Colon (tissue), 2 donors: ENCODE data around the gene GRN.
"Not testable (repeated sequence)": the region's sequence is repeated elsewhere in the genome, so short reads cannot be mapped to it uniquely, and the experiment has no call there.

Experiments
- FAIRE-seq: peaks from 2 replicates; lab custom pipeline; 2012; peaks lifted over from hg19 to GRCh38; lab: Jason Lieb, UNC
- donor health status: control.
- donor health status: control.

The GRN gene

DNA sequence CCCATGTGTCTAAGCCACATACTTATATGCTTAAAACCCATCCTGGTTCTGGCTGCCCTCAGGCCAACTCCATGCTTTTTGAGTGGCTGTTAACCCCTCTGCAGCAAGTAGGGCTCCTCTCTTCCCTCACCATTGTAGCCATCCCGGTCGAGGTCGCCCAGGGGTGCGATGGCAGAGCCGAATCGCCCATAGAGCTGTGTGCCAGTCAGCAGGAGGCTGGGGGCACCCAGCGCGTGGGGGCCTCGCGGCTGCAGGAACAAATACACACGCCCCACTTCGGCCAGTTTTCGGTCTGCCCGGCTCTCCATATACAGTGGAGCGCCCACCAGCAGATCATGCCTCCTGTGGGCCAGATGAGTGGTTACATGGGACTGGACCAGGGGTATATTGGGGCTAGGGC lies 38.3 kb downstream of the GRN start:
- FAIRE-seq = no peak

DNA sequence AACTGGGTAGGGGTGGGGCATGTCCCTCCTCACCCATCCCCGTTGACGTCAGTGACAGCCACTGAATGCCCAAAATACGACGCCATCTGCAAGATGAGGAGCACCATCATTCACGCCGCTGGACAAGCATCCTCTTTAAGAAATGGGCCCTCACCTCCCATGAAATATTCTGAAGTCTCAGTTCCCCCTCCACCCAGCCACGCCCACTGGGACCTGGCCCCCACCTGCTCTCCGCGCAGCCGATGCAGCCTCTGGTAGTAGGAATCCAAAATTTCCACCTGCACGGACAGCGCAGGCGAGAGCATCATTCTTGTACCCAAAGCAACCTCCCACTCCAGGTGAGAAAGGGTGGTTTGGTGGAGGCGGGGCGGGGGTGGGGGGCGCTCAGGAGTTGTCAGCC lies 38.8 kb downstream of the GRN start:
- FAIRE-seq = no peak

DNA sequence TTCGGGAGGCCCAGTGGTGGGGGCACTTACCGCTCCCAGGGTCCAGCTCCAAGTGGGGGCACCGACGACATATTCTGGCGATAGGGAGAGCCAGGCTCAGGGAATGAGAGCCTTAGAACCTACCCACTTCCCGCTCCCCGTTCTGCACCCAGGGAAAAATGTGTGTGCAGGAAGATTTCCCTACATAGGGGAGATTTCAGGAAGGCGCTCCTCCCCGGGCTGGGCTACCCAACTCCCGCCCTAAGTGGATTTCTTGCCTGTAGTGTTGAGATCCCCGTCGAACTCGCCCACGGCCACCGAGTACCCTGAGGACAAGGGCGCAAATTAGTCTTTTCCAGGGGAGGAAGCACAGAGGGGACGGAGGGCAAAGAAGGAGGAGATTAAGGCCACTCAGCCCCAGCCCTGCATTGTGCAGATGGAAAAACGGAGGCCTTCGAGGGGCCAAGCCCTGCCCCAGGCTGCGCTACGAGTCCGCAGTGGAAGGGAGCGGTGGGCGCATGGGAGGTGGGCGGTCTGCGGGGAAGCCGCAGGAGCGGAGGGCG lies 39.2 kb downstream of the GRN start:
- FAIRE-seq = no peak

DNA sequence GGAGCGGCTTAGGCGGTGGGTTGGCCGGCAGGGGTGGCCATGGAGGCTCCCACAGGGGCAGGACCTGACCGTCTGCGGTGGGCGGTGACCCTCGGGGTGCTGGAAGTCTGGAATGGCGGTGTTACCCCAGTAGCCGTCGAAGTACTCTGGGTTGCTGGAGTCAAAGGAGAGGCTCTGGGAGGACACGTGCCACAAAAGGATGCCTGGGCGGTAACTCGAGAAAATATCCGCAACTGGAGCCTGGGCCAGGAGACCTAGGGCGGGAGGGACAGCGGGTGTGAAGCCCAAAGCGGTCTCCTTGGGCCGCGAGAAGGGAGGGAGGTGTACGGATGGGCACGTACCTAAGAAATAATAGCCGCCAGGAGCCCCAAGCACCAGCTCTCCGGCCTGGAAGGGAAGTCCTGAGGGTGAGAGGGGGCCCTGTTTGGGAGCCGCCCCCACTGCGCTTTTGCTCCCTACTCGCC lies 39.8 kb downstream of the GRN start:
- FAIRE-seq = no peak

DNA sequence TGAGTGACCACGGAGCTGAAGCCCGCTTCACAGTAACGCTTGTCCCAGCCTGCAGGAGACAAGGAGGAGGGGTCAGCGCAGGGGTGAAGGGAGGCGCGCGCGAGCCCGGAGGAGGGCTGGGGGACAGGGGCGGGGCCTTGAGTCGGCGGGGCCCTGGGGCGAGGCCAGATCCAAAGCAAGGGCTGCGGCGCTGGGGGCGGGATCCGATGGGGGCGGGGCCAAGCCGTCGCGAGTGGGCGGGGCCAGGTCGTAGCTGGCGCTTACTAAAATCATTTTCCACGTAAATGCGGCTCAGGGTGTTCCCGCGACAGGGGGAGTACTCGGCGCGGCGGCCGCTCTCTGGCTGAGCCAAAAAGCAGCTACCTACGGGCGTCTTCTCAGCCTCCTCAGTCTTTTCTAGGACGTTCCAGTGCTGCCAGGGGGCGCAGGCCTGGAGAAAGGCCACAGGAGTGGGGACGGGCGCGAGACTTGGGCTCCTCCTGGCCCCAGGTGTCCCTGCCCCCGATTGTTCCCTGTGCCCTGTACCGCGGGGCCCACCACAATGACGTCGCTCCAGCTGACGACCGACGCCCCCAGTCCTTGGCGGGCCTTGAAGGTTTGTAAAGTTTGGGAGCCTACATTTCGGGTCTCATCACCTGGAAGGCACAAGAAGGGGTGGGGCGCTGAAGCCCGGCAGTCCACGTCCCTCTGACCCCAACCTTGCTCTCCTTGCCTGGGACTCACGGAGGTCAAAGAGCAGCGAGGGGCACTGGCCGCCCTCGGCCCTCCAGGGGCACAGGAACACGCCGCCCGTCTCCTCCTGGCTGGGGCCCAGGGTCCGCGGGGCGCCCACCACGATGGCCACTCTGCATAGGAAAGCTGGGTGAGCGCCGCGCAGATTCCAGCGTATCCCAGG lies 40.4 kb downstream of the GRN start:
- no peak for FAIRE-seq

DNA sequence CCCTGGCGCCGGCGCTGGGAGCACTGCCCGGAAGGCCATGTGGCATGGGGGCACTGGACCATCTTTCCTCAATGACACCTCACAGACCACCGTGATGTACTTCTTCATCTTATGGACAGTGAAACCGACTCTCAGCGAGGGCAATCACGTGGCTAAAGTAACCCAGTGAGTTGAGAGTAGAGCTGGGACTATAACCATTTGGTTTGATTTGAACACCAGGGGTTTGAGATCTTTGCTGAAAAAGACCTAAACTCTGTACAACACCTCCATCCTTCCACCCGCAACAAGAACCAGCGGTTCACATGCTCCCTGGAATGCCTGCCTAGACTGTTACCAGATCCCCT lies 41.1 kb downstream of the GRN start:
- FAIRE-seq = no peak

DNA sequence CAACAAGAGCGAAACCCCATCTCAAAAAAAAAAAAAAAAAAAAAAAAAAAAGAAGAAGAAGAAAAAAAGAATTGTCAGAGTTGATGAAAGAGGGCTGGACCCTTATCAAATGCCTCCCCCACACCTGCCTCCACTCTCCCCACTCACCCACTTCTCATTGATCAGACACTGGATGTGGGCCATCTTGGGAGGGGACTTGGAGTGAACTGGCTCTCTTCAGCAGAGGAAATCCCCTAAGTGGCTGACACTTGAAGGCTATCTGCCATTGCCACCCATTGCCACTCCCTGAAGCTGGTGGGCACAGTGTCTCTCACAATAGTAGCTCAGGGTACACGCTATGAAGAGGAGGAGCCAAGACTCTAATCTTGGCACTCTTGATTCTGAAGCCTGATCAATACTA lies 42.7 kb downstream of the GRN start:
- FAIRE-seq = no peak

DNA sequence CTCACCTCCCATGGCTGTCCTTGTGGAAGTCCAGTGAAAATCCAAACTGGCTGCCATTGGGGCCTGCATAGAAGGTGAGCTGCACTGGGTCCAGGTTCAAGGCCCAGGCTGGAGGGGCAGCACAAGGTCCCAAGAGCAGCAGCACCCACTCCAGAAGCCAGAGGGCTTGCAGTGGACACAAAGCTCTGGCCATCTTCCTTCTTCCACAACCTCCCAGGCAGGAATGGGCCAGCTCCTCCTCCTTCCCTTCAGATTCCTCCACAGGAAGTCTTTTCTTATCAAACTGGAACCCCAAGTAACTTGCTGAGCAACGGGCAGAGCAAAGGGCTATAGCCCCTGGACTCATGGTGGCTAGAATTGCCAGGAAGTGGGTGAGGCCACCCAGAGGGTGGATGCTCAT lies 44.2 kb downstream of the GRN start, which contains the start of gene ITGA2B:
Gene ITGA2B, minus strand, starts transcription at position 369 of the 400 bp plus-strand sequence. Its CDS starts 176 bp downstream, at position 193.
- FAIRE-seq = no peak

DNA sequence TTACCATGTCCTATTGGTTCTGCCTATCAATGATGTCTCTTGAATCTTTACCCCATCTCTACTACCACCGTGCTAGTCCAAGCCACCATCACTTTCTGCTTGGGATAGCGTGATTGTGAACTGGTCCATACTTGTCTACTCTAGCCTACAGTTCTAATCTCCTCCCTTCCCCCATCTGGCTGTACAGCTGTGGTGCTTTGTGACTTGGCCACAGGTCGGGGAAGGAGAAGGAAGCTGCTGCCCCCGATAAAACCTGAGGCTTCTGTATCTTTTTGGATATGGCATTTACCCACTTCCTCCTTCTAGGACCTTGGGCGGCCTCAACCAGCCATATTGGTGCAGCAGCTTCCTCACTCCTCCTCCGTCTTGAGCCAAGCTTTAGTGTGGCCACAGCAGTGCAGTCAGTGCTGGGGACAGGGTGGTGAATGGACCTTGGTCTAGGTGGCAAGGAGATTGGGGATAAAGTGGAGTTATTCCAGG lies 44.7 kb downstream of the GRN start:
- FAIRE-seq = no peak

DNA sequence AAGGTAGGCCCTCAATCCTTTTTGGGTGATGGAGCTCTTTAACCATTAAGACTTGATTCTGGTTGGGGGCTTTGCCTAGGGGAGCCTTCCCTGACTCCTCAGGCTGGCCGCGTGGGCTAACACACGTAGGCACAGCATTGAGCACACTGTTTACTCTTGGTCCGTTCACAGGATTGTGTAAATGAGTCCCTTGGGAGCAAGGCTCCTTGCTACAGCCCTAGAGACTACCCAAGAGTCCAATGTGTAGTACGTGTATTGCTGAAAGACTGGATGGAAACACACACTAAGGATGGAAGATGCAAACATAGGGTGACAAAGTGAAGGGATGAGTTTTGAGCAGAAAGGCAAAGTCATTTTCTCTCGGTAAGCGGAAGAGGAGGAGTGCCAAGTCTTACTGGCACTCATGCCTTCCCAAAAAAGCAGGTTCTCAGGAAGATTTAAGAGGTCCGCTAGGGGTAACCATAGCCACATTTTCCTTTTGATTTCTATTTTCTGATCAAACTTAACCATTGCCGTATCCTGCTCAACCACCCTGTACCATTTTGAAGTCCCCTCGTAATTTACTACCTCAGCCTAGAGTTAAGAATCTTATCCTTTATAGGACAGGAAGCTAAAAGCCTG lies 45.3 kb downstream of the GRN start:
- FAIRE-seq = no peak

DNA sequence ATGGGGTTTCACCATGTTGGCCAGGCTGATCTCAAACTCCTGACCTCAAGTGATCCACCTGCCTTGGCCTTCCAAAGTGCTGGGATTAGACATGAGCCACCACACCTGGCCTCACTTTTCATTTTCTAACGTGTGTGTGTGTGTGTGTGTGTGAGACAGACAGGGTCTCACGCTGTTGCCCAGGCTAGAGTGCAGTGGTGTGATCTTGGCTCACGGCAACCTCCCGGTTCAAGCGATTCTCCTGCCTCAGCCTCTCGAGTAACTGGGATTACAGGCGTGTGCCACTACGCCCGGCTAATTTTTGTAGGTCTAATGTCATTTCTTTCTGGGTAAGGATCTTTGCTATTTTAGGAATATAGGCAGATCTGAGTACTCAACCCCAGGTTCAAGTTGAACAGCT lies 49.0 kb downstream of the GRN start:
- not testable (repeated sequence) for FAIRE-seq

DNA sequence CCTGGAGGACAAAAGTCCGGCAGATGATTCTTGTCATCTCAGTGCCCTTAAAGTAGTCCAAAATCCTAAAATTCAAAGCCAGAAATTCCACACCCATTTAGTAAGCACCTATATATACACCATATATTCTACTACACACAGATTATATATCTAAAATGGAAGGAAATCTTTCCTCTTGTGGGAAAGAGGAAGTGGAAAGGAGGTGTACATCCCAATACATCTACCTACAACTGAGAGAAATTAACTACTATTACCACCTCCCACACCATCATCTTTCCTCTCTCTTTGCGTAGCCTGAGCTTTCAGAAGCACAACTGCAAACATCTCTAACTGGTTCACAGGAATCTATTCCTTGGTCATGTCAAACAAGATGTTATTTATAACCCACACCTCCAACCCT lies 49.7 kb downstream of the GRN start:
- FAIRE-seq = no peak

DNA sequence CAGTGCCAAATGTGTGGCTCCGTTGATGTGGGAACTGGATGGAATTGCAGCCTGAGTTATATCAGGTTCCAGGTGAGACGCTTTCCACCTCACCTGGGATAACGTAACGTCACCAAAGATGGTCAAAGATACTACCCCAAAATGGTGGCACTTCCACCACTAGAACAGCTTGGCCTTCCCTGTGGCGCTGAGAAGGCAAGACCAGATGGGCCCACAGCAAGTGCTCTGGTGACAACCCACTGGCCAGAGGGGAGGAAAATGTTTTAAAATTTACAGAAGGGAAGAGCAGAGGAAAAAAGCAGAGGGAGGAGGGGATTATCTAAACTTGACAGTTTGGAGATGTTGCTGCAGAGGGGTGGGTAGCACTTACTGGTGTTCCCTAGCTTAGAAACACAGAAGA lies 51.8 kb downstream of the GRN start:
- no peak for FAIRE-seq

DNA sequence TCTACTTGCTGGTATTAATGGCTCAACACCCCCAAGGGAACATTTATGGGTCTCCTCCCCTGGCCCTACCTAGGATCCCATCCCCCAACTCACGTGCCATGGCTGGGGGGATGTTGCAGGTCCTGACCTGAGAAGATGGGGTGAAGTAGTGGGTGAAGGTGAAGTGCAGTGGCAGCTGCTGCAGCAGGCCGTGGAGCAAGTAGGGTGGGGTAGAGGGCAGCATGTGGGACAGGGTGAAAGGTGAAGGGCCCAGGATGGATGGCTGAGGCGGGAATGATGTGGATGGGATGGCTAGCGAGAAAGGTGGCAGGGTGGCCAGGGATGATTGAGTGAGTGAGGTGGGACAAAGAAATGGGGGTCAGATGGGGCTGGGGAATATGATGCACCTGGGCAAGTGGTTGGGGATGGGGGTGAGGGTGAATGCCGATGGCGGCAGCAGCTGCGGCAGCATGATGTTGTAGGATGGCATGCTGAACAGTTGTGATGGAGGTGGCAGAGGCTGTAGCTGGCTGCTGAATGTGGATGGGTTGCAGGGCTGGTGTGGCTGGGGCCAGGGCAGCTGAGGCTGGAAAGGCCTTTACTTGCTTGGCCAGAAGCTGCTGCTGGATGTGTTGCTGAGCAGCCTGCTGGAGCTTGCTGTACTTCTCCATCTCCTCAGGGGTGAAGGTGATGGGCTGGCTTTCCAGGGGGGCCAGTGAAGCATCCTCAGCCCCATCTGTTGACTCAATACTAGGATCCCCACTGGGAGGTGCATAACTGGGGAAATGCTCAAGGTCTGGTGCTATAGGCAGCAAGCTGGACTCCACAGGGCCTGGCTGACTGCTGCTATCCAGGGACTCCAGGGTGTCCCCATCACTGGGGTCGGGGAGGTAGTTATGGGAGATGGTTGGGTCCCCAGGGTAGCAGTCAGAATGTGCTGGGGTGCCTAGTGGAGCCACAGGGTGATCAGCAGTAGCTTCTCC lies 52.7 kb downstream of the GRN start:
- FAIRE-seq = no peak

DNA sequence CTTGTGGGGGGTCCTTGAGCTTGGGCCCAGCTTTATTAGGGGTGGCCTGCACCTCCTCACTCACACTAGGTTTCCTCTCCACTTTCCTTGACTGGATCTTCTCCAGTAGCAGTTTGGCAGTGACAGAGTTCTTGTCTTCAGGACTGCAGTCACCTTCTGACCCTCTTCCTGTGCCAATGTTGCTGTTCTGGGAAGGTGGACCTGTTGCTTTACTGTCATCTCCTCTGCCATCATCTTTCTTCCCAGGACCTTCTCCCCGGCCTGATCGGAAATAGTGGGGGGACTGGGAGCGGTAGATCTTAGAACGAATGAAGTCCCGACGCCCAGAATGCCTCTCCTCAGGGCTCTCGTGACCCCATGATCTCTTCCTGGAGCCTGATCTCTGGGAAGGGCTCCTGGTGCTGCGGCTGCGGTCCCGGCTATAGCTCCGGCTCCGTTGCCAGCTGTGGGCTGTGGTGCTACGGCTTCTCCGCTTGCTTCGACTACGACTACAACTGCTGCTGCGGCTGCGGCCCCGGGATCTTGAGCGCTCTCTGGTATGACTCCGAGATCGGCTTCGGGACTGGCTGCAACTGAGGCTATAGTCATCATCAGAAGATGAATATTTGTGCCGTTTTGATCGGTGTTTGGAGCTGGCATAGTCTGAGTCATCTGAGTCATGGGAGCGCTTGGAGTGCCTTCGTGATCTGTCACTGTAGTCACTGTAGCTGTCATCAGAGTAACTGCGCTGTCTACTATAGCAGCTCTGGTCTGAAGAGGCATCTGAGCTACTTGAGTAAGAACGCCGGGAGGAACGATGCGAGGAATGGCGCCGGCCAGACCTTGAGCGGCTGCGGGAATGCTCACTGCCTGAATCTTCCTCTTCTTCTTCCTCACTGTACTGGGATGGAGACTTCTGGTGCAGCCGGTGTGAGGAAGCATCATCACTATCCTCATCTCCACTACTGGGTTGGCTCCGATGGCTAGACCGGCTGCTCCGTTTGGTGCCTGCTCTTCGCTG lies 53.9 kb downstream of the GRN start:
- FAIRE-seq = no peak

DNA sequence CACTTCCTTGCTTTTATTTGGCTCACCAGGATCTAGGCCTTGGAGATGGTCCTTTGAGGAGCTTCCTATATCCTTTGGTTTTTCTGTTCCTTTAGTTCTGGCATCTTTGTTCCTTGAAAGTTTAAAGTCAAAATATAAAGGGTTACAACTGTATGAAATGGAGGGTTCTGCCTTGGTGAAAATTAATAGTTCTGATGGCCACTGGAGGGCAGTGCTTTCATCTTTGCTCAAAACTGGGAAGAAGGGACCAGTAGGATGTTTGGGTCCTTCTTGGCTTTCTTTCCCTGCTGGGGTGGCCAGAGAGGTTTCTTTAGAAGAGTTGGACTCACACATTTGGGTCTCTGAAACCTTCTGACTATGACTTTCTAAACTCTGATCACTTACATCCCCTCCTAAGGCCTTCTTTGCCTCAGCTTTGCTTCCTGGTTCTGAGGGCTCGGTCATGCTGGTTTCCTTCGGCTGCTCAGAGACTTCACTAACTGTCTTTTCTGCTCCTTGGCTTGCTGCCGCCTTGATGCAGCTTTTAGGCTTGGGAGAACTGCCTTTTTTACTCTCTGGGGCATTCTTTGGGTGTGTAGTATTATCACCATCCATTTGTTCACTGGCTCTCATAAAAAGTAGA lies 55.2 kb downstream of the GRN start:
- no peak for FAIRE-seq
